Skeletal muscle tissue (tissue), 4 donors: ENCODE results near the gene BANK1. TPM values are rescaled to one million over a fixed set of nuclear protein-coding genes. Genes with fewer than 3 reads are reported as not detected.

Experiments
- H3K27ac ChIP-seq: one replicate; pipeline ENCODE4 v1.7.0; 2013; ENCODE audit warnings: mild to moderate bottlenecking, low read depth, low read length, inconsistent platforms
- H3K27me3 ChIP-seq, 3 donors: one replicate each; pipeline ENCODE4 v1.7.0; 2013; ENCODE audit warnings: low read length in 3 of 3; ENCODE audit not compliant: control insufficient read depth in 3 of 3, insufficient read depth in 3 of 3
- H3K36me3 ChIP-seq, 3 donors: one replicate each; pipeline ENCODE4 v1.7.0; 2013; ENCODE audit warnings: low read length in 3 of 3; ENCODE audit not compliant: control insufficient read depth in 3 of 3, insufficient read depth in 3 of 3
- H3K4me1 ChIP-seq, 3 donors: one replicate each; pipeline ENCODE4 v1.7.0; 2013; ENCODE audit warnings: low read length in 3 of 3, mild to moderate bottlenecking in 3 of 3; ENCODE audit not compliant: control insufficient read depth in 3 of 3, insufficient read depth in 3 of 3
- H3K4me3 ChIP-seq, 3 donors: one replicate each; pipeline ENCODE4 v1.7.0; 2013; ENCODE audit warnings: low read length in 3 of 3
- H3K9ac ChIP-seq, 3 donors: one replicate each; pipeline ENCODE4 v1.7.0; 2013; ENCODE audit warnings: low read length in 3 of 3, mild to moderate bottlenecking in 3 of 3, moderate library complexity in 2 of 3, low read depth in 1 of 3
- H3K9me3 ChIP-seq, 3 donors: one replicate each; pipeline ENCODE4 v1.7.0; 2013; ENCODE audit warnings: low read length in 3 of 3; ENCODE audit not compliant: control insufficient read depth in 3 of 3
- total RNA-seq: library from RNA; depleted of rRNA; stranded (reverse); fragments of >200 nt; gene quantifications from one replicate; pipeline ENCODE4 v1.2.3, GENCODE V29; 2014
- donor health status: Osteomylitis.

The BANK1 gene
- total RNA-seq, 1 donor from 2014 or later = 0.52 TPM

- H3K4me3 ChIP-seq = no peak overlapping the region
- no peaks in the 10 kb centered on the region for H3K36me3 ChIP-seq
- H3K27ac ChIP-seq = no peak overlapping the region
Measured at GRCh38 chr4:101967697-101968346, 177.3 kb downstream of the BANK1 start.

GRCh38 chr4:101968364-101968763 lies 177.8 kb downstream of the BANK1 start:
- H3K4me1 ChIP-seq = no peaks in the 10 kb centered on the region
- no peak overlapping the region for H3K9ac ChIP-seq
- H3K27ac ChIP-seq = no peak overlapping the region
- no peaks in the 10 kb centered on the region for H3K36me3 ChIP-seq
- H3K4me3 ChIP-seq = no peak overlapping the region
- no peaks in the 10 kb centered on the region for H3K9me3 ChIP-seq
- no peaks in the 10 kb centered on the region for H3K27me3 ChIP-seq

More at GRCh38 chr4:101967697-101968346, 177.3 kb downstream of the BANK1 start:
- no peaks in the 10 kb centered on the region for H3K27me3 ChIP-seq
- no peaks in the 10 kb centered on the region for H3K9me3 ChIP-seq
- H3K4me1 ChIP-seq = no peaks in the 10 kb centered on the region
- no peak overlapping the region for H3K9ac ChIP-seq

DNA sequence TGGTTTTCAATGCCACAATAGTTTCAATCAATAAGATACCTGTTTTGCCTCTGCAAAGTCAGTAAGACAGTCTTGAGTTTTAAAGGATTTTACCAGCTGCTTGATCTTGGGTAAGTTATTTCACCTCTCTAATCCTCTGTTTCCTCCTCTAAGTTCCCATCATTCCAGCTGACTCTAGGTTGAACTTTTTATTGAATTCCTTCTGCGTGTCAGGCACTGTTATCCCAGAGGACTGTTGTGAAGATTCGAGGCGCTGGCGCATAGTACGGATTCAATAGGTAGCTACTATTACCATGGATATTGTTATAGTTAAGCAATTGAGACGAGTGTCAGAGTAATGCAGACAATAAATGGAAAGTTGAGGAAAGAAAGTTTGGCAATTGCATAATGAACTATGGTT lies 179.4 kb downstream of the BANK1 start:
- H3K9me3 ChIP-seq = no peaks in the 10 kb centered on the region
- H3K4me3 ChIP-seq = no peak overlapping the region
- no peak overlapping the region for H3K27ac ChIP-seq
- no peaks in the 10 kb centered on the region for H3K4me1 ChIP-seq
- H3K9ac ChIP-seq = no peak overlapping the region
- H3K27me3 ChIP-seq = no peaks in the 10 kb centered on the region
- no peaks in the 10 kb centered on the region for H3K36me3 ChIP-seq

- H3K27ac ChIP-seq = no peak overlapping the region
- no peaks in the 10 kb centered on the region for H3K36me3 ChIP-seq
- no peaks in the 10 kb centered on the region for H3K9me3 ChIP-seq
- H3K4me1 ChIP-seq = no peaks in the 10 kb centered on the region
- no peaks in the 10 kb centered on the region for H3K27me3 ChIP-seq
- H3K9ac ChIP-seq = no peak overlapping the region
- no peak overlapping the region for H3K4me3 ChIP-seq
Measured at GRCh38 chr4:101970547-101971155, 180.1 kb downstream of the BANK1 start.

DNA sequence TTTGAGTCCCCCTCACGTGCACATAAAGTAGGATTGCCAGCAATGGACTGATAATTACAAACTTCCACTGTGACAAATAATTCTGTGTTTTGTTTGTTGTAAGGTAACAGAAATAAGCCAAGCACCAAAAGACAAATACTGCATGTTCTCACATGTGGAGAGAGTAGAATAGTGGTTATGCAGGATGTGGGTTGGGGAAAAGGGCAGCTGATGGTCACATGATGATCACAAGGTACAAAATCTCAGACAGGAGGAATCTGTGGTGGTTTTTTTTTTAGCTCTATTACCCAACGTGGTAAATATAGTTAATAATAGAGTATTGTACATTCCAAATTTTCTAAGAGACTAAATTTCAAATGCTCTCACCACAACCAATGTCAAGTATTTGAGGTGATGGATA lies 182.3 kb downstream of the BANK1 start:
- no peaks in the 10 kb centered on the region for H3K36me3 ChIP-seq
- H3K9ac ChIP-seq = no peak overlapping the region
- no peak overlapping the region for H3K4me3 ChIP-seq
- H3K27ac ChIP-seq = no peak overlapping the region
- H3K27me3 ChIP-seq = no peaks in the 10 kb centered on the region
- H3K9me3 ChIP-seq = no peaks in the 10 kb centered on the region
- H3K4me1 ChIP-seq = no peaks in the 10 kb centered on the region

GRCh38 chr4:101973361-101973760 lies 182.8 kb downstream of the BANK1 start:
- H3K4me3 ChIP-seq = no peak overlapping the region
- H3K9ac ChIP-seq = no peak overlapping the region
- H3K36me3 ChIP-seq = no peaks in the 10 kb centered on the region
- H3K9me3 ChIP-seq = no peaks in the 10 kb centered on the region
- H3K4me1 ChIP-seq = no peaks in the 10 kb centered on the region
- H3K27ac ChIP-seq = no peak overlapping the region
- no peaks in the 10 kb centered on the region for H3K27me3 ChIP-seq

GRCh38 chr4:101977076-101977475 lies 186.5 kb downstream of the BANK1 start:
- Histone ChIP-seq H3K27me3 (no peaks in the 10 kb centered on the region), H3K4me1 (no peaks in the 10 kb centered on the region), H3K4me3 (no peak overlapping the region), H3K36me3 (no peaks in the 10 kb centered on the region), H3K27ac (no peak overlapping the region), H3K9ac (no peak overlapping the region), H3K9me3 (no peaks in the 10 kb centered on the region)

GRCh38 chr4:101981756-101982155 lies 191.2 kb downstream of the BANK1 start:
- Histone ChIP-seq H3K27me3 (no peaks in the 10 kb centered on the region), H3K9ac (no peak overlapping the region), H3K4me1 (no peaks in the 10 kb centered on the region), H3K27ac (no peak overlapping the region), H3K4me3 (no peak overlapping the region), H3K36me3 (no peaks in the 10 kb centered on the region), H3K9me3 (no peaks in the 10 kb centered on the region)

DNA sequence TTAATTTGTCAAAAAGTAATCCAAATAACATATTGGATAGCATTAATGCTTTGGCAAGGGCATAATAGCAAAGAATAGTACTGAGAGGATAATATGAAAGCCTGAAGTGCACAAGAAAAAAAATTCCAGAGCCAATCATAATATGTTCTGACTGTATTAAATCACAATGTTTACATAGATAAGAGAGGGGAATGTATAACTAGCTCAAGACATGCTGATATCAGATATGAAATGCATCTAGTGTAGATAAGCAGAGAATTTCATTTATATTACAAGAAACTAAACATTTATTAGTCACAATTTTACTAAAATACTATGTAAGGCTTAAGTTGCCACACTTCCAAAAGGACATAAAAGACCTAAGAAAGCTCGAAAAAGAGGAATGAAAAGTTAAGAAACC lies 193.3 kb downstream of the BANK1 start:
- Histone ChIP-seq H3K4me1 (no peaks in the 10 kb centered on the region), H3K9ac (no peak overlapping the region), H3K4me3 (no peak overlapping the region), H3K27ac (no peak overlapping the region), H3K27me3 (no peaks in the 10 kb centered on the region), H3K9me3 (no peaks in the 10 kb centered on the region), H3K36me3 (no peaks in the 10 kb centered on the region)

GRCh38 chr4:101987623-101988243 lies 197.2 kb downstream of the BANK1 start:
- no peak overlapping the region for H3K9ac ChIP-seq
- no peaks in the 10 kb centered on the region for H3K4me1 ChIP-seq
- no peaks in the 10 kb centered on the region for H3K27me3 ChIP-seq
- H3K9me3 ChIP-seq = no peaks in the 10 kb centered on the region
- no peak overlapping the region for H3K27ac ChIP-seq
- no peaks in the 10 kb centered on the region for H3K36me3 ChIP-seq
- no peak overlapping the region for H3K4me3 ChIP-seq
